GM12878 (cell line): ENCODE data around the gene TNIP2. TPM values are rescaled to one million over a fixed set of nuclear protein-coding genes. Genes with fewer than 3 reads are reported as not detected.

ENCODE experiments used
- ATAC-seq: fragments of 200-7000 bp; cut with Tn5 transposase; 3 replicates; pipeline ENCODE4 v1.9.1; 2020; ENCODE audit warnings: mild to moderate bottlenecking, moderate library complexity
- BruUV-seq: library from RNA; stranded (reverse); fragments of 400-500 nt; replicated peaks from 2 replicates; lab custom pipeline; 2021; lab: Mats Ljungman, UMichigan
- CTCF ChIA-PET: fragments of 300-600 bp; sonication (Branson Sonifier 250); formaldehyde crosslinking; extraction: SDS; loops from one replicate; lab custom pipeline; 2021; ENCODE audit warnings: inconsistent platforms; lab: Yijun Ruan, JAX
- POLR2A ChIA-PET: fragments of 350-600 bp; formaldehyde crosslinking; extraction: SDS; loops from one replicate; lab custom pipeline; 2021; ENCODE audit warnings: inconsistent platforms; lab: Charles Lee
- RAD21 ChIA-PET: fragments of 300-600 bp; sonication (Branson Sonifier 250); formaldehyde crosslinking; loops from one replicate; lab custom pipeline; 2023; ENCODE audit warnings: antibody characterized with exemption; ENCODE audit not compliant: unreplicated experiment; lab: Charles Lee
- SMC1A ChIA-PET: fragments of 300-600 bp; sonication (Branson Sonifier 250); formaldehyde crosslinking; loops from one replicate; lab custom pipeline; 2023; ENCODE audit not compliant: unreplicated experiment, uncharacterized antibody; lab: Charles Lee
- DNase-seq: peaks from one replicate; pipeline ENCODE4 v3.0.0-alpha.2; 2011; ENCODE audit warnings: low read depth, low spot score
- FAIRE-seq: peaks from 3 replicates; lab custom pipeline; 2011; peaks lifted over from hg19 to GRCh38; lab: Jason Lieb, UNC
- H2AFZ ChIP-seq: 2 replicates; pipeline ENCODE4 v1.6.0; 2011; ENCODE audit warnings: low read depth, low read length, control low read depth; ENCODE audit not compliant: control insufficient read depth
- H3K27ac ChIP-seq: 2 replicates; pipeline ENCODE4 v1.5.1; 2011; ENCODE audit warnings: control low read depth; ENCODE audit not compliant: control insufficient read depth, insufficient read depth
- H3K27me3 ChIP-seq, 2 experiments: replicated peaks in 1 of 2; 2 replicates each; pipeline versions ENCODE4 v1.6.0 to v1.6.1; 2011; ENCODE audit warnings: low read length in 1 of 2; ENCODE audit not compliant: control insufficient read depth in 2 of 2, insufficient read depth in 2 of 2
- H3K36me3 ChIP-seq, 2 experiments: 2 replicates each; pipeline ENCODE4 v1.5.1; 2011; ENCODE audit warnings: low read length in 1 of 2; ENCODE audit not compliant: control insufficient read depth in 2 of 2, insufficient read depth in 2 of 2
- H3K4me1 ChIP-seq: 2 replicates; pipeline ENCODE4 v1.6.1; 2011; ENCODE audit warnings: mild to moderate bottlenecking, low read length, moderate library complexity, mixed read lengths; ENCODE audit not compliant: control insufficient read depth, insufficient read depth
- H3K4me2 ChIP-seq: 2 replicates; pipeline ENCODE4 v1.6.0; 2011; ENCODE audit warnings: control low read depth; ENCODE audit not compliant: control insufficient read depth, insufficient read depth
- H3K4me3 ChIP-seq: fragments of 200-600 bp; sonication (generic); 2 replicates; pipeline ENCODE4 v1.5.1; 2016
- H3K79me2 ChIP-seq: 2 replicates; pipeline ENCODE4 v1.6.0; 2011; ENCODE audit warnings: low read length; ENCODE audit not compliant: control insufficient read depth, insufficient read depth
- H3K9ac ChIP-seq: 2 replicates; pipeline ENCODE4 v1.8.0; 2011; ENCODE audit warnings: low read length, control low read depth, mixed read lengths; ENCODE audit not compliant: control insufficient read depth, insufficient read depth
- H3K9me3 ChIP-seq: replicated peaks from 3 replicates; pipeline ENCODE4 v1.5.1; 2011; ENCODE audit warnings: mild to moderate bottlenecking, low read length; ENCODE audit not compliant: control insufficient read depth, insufficient read depth
- H4K20me1 ChIP-seq: 2 replicates; pipeline ENCODE4 v1.6.0; 2011; ENCODE audit not compliant: control insufficient read depth, insufficient read depth
- BHLHE40 ChIP-seq, 2 experiments: fragments of 450-650 bp in 1 of 2; IDR thresholded peaks; 2 replicates each; pipeline ENCODE4 v1.6.1; 2011 to 2017; ENCODE audit warnings: low read depth in 2 of 2, borderline replicate concordance in 1 of 2, improper control_type of control experiment in 1 of 2, low read length in 1 of 2, mild to moderate bottlenecking in 1 of 2
- PRDM15 ChIP-seq: fragments of 450-650 bp; formaldehyde crosslinking; IDR thresholded peaks from 2 replicates; pipeline ENCODE4 v1.4.0; 2020; ENCODE audit warnings: mild to moderate bottlenecking, moderate library complexity
- TCF12 ChIP-seq: IDR thresholded peaks from 2 replicates; pipeline ENCODE4 v1.6.1; 2011; ENCODE audit warnings: low read depth, mild to moderate bottlenecking, low read length
- ZSCAN29 ChIP-seq: fragments of 450-650 bp; IDR thresholded peaks from 2 replicates; pipeline ENCODE4 v1.6.1; 2017; ENCODE audit warnings: mild to moderate bottlenecking, moderate library complexity
- WGBS: methylation state at CpG from one replicate; pipeline ENCODE4 v1.1.6; 2016; ENCODE audit warnings: low lambda C conversion rate; ENCODE audit not compliant: insufficient replicate concordance, insufficient coverage; ENCODE audit errors: missing lambda C conversion rate; 5-methylcytosine and 5-hydroxymethylcytosine counted together
- in situ Hi-C: fragments of 300-500 bp; cut with MboI; formaldehyde crosslinking; loops from 9 replicates; pipeline ENCODE4 v1.14.3; 2018; ENCODE audit warnings: mixed read lengths
- intact Hi-C: fragments of 100-400 bp; cut with micrococcal nuclease; formaldehyde crosslinking; loops from one replicate; pipeline ENCODE4 v1.14.2; 2022; ENCODE audit not compliant: unreplicated experiment
- polyA plus RNA-seq, 11 experiments: library from polyadenylated mRNA; depleted of rRNA in 4 of 11; unstranded in 6 of 11; stranded (reverse) in 5 of 11; fragments of >200 nt; fragmentation: Nextera tagmentation in 4 of 11; fragmentation: Illumina TruSeq in 1 of 11; extraction: Ambion mirVana in 4 of 11; extraction: Trizol in 1 of 11; gene quantifications; 1 replicate in 1 of 11; 2 replicates in 10 of 11; pipeline versions ENCODE4 v1.2.1 to v1.2.3, GENCODE V29; 2011 to 2016; ENCODE audit warnings: inconsistent platforms in 2 of 11, missing spikeins in 2 of 11, low read depth in 1 of 11
- total RNA-seq, 4 experiments: library from RNA; depleted of rRNA in 3 of 4; stranded (reverse); fragments of >200 nt in 3 of 4; fragmentation: Illumina TruSeq in 1 of 4; extraction: Trizol in 1 of 4; gene quantifications; 2 replicates each; pipeline versions ENCODE4 v1.2.1 to v1.2.3, GENCODE V29; 2013 to 2021

Gene TNIP2
- total and polyA plus RNA-seq, 10 of the 15 experiments (the other 5 are each of a cell fraction or from before 2014, with no cell fraction given) = 1.4 to 64.9 (median 45.5) TPM

DNA sequence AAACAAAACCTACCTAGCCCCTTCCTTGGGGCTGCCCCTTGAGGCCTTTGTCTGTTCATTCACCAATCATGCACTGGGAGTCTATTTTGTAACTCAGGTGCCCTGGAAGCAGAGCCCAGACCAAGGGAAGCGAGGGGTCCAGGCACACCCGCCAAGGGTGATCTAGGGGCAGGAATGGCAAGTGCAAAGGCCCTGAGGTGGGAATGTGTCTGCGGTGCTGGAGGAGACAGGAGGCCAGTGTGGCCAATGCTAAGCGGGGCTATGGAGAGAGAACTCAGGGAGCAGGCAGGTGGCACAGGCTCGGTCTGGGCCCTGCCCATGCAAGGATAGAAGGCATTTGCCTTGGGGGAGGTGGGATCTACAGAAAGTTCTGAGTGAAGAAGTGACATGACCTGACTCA is 33.2 kb upstream of the TNIP2 start:
- H4K20me1 ChIP-seq = no peaks in the 10 kb centered on the region
- no peak overlapping the region for H3K27ac ChIP-seq
- ATAC-seq = no peak
- H3K36me3 ChIP-seq = no peaks in the 10 kb centered on the region
- no peak overlapping the region for H3K4me2 ChIP-seq
- no TSS peak for BruUV-seq
- H2AFZ ChIP-seq = no peak overlapping the region
- no peak overlapping the region for H3K9ac ChIP-seq
- no peak overlapping the region for H3K4me3 ChIP-seq
- peaks cover under 1% of the 10 kb centered on the region; the same call in 1 of the 3 replicates for H3K9me3 ChIP-seq
- in situ Hi-C loops (no loop called here), intact Hi-C loops (no loop called here)
- ChIA-PET CTCF (no interaction called here), SMC1A (interaction anchor here (4.3 kb wide), 1 partner anchor 10 kb away, joined by 49 read pairs; no protein-coding TSS in a partner anchor), POLR2A (interaction anchor here (4.4 kb wide), 1 partner anchor 10 kb away, joined by 57 read pairs; no protein-coding TSS in a partner anchor), RAD21 (no interaction called here)
- TF ChIP-seq PRDM15 (CRISPR knock-in tag) (no peak), ZSCAN29 (no peak), TCF12 (no peak), BHLHE40 (IDR thresholded peaks at IDR 0.05; ENCODE audit: borderline replicate concordance in 1 of 2, low read depth in 2 of 2, low read length in 1 of 2) (no peak)
- no peak for FAIRE-seq
- no peak for DNase-seq
- 97% methylated on average over 5 of the region's 5 CpGs for WGBS
- no peaks in the 10 kb centered on the region for H3K27me3 ChIP-seq
- no peaks in the 10 kb centered on the region for H3K79me2 ChIP-seq
- H3K4me1 ChIP-seq = peaks cover 51% of the 10 kb centered on the region
